ENCODE measurements around the gene SPPL2B. TPM values are rescaled to one million over a fixed set of nuclear protein-coding genes. Genes with fewer than 3 reads are reported as not detected.

SPPL2B gene
- total and polyA plus RNA-seq, 8 donors: 13.6 to 450 (median 74.1) TPM

DNA sequence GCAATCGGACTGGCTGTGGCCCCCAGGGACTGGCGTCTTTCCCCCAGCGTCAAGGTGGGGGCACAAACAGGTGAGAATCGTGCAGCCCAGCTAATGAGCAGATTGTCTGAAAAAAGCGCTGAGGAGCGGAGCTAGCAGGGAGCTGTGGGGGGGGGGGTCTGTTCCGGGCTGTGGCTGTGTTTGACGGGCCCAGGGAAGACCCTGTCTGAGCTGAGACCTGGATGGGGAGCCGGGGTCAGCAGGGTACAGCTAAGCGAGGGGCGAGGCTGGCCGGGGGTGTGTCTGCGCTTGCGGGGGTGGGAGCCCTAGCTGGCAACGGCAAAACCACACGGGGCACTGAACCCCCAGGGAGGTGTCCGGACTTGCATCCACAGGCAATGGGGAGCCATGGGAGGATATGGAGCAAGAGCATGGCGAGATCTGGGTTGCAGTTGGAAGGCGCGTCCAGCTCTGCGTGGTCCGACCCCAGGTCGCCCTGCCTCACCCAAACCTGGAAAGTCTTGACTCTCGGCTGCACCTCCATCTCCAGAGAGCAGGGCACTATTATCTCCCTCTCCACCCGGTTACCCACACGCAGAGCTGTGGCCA lies 25.2 kb upstream of the SPPL2B start:
- TF ChIP-seq POLR2AphosphoS5 (IDR thresholded peaks at IDR 0.05) (no peak), EP300 (IDR thresholded peaks at IDR 0.05) (no peak), CTCF (IDR thresholded peaks at IDR 0.05) (no peak), POLR2A (IDR thresholded peaks at IDR 0.05) (no peak)
- no peaks in the 10 kb centered on the region for H3K9me3 ChIP-seq
- no peak overlapping the region for H3K27ac ChIP-seq
- intact Hi-C loops (cut with DNase I; ENCODE audit: low total_unique reads): no loop called here
- H3K4me1 ChIP-seq: peaks cover 0 to 19% (median 16%) of the 10 kb centered on the region in 4 donors
- H3K36me3 ChIP-seq: no peaks in the 10 kb centered on the region
- no peak for DNase-seq
- 70 to 73% (median 70%) methylated on average over 18 to 26 of the region's 26 CpGs for WGBS, 5 donors
- H3K4me3 ChIP-seq: no peak overlapping the region
- H3K27me3 ChIP-seq: peaks cover 7 to 73% (median 48%) of the 10 kb centered on the region in 3 donors

DNA sequence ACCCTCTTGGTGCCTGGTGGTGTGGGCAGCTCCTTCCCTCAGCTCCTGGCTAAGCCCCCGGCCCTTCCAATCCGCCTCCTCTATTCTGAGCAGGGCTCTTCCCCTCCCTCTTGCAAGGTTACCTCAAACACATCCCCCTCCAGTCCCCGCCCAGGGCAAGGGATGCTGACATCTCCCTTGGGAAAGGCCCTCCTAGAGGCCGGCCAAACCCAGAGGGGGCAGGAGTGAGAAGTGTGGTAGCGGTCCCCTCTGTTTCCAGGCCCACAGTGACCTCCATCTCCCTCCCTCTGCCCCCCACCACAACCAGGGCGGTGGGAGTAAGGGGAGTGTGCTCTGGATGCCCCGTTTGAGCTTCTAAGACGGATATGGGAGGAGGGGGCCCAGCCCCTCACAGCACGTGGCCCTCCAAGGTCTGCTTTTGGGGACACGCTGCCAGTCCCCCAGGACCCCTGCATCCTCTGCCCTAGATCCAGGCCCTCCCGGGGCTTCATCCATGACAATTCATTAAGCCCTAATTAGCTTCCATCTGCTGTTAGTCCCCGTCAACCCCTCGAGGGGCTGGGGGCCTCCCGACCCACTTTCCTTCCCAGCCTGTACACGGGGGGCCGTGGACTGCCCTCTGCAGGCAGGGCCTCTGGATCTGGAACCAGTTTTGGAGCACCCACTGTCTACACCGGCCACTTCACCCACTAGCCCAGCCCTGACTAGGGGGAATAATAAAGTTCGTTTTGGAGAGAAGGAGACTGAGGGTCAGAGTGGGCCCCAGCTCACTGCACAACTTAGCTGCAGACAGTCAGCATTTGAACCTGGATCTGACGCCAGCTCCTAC lies 22.8 kb upstream of the SPPL2B start:
- DNase-seq: no peak
- WGBS, 5 donors: 65 to 74% (median 68%) methylated on average over 15 to 19 of the region's 19 CpGs
- Histone ChIP-seq H3K4me1 (peaks cover 0 to 23% (median 17%) of the 10 kb centered on the region in 4 donors), H3K9me3 (no peaks in the 10 kb centered on the region), H3K27ac (no peak overlapping the region), H3K27me3 (peaks cover 7 to 90% (median 67%) of the 10 kb centered on the region in 3 donors), H3K36me3 (no peaks in the 10 kb centered on the region), H3K4me3 (no peak overlapping the region)
- intact Hi-C loops (cut with DNase I; ENCODE audit: low total_unique reads): no loop called here
- TF ChIP-seq POLR2AphosphoS5 (IDR thresholded peaks at IDR 0.05) (no peak), CTCF (IDR thresholded peaks at IDR 0.05) (no peak)

DNA sequence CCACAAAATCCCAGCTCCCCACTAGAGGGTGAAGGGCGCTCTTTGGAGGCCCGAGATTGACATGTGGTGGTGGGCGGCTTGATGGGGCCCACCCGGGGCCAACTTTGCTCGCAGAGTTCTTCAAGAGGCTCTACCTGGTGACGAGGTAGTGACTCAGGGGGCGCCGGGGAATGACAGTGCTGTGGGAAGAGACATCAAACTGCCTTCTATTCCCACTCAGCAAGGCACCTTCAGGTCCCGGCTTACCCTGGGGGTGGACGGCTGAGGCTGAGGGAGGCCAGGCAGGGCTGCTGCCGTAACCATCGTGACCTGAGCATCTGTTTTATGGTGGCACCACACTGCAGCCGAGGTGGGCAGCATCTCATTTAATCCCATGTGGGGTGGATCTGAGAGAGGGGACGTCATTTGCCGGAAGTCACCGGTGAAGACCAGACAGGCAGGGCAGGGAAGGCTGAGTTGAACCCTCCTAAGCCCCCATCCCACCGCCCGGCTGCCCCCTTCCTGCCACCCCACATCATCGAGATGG lies 22.1 kb upstream of the SPPL2B start:
- Histone ChIP-seq H3K4me3 (no peak overlapping the region), H3K36me3 (no peaks in the 10 kb centered on the region), H3K27me3 (peaks cover 7 to 90% (median 62%) of the 10 kb centered on the region in 3 donors), H3K4me1 (peaks cover 0 to 23% (median 17%) of the 10 kb centered on the region in 4 donors), H3K27ac (no peak overlapping the region), H3K9me3 (no peaks in the 10 kb centered on the region)
- DNase-seq: no peak
- TF ChIP-seq POLR2AphosphoS5 (IDR thresholded peaks at IDR 0.05): no peak
- no peak for TF ChIP-seq POLR2A (IDR thresholded peaks at IDR 0.05)
- no peak for TF ChIP-seq EP300 (IDR thresholded peaks at IDR 0.05)
- no peak for TF ChIP-seq CTCF (IDR thresholded peaks at IDR 0.05)
- intact Hi-C loops (cut with DNase I; ENCODE audit: low total_unique reads): no loop called here
- WGBS, 5 donors: 67 to 73% (median 69%) methylated on average over 19 of the region's 19 CpGs

DNA sequence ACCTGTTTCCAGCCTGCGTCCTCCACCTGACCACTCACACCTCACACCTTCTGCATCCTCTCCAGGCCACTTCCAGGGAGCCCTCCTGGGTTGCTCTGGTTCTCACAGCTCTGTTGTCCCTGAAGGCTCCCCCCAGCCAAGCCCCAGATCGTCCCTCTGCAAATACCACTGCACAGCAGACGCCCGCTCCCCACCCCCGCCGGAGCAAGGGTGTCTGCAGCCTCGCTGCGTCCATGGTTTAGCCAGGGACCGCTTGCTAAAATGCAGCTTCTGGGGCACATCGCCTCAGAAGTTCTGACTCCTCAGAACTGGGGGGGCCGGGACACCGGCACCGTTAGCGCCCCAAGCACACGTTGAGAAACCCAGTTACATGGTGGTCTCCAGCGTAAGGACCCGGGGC lies 21.5 kb upstream of the SPPL2B start:
- no peak for TF ChIP-seq CTCF (IDR thresholded peaks at IDR 0.05)
- no peak for TF ChIP-seq POLR2AphosphoS5 (IDR thresholded peaks at IDR 0.05)
- no peak for TF ChIP-seq POLR2A (IDR thresholded peaks at IDR 0.05)
- no peak for TF ChIP-seq EP300 (IDR thresholded peaks at IDR 0.05)
- H3K36me3 ChIP-seq: no peaks in the 10 kb centered on the region
- intact Hi-C loops (cut with DNase I; ENCODE audit: low total_unique reads): no loop called here
- 50 to 68% (median 57%) methylated on average over 10 to 17 of the region's 17 CpGs for WGBS, 5 donors
- no peak overlapping the region for H3K27ac ChIP-seq
- H3K9me3 ChIP-seq: no peaks in the 10 kb centered on the region
- H3K4me3 ChIP-seq: no peak overlapping the region
- peaks cover 7 to 92% (median 62%) of the 10 kb centered on the region in 3 donors for H3K27me3 ChIP-seq
- DNase-seq: no peak
- H3K4me1 ChIP-seq: peaks cover 0 to 23% (median 17%) of the 10 kb centered on the region in 4 donors
